BLaER1 treated with 17β-estradiol and CSF1 and Interleukin-3, amounts not matched to agents 10 nM and 100 nM (cell line): ENCODE data around the gene NELL2.

Source experiments
- H3K27ac ChIP-seq, 11 experiments: shearing (Covaris generic); formaldehyde crosslinking; 2 replicates each; pipeline ENCODE4 v1.8.1; 2022
- H3K27me3 ChIP-seq, 11 experiments: shearing (Covaris generic); formaldehyde crosslinking; 2 replicates each; pipeline ENCODE4 v1.8.1; 2022
- H3K36me3 ChIP-seq, 11 experiments: shearing (Covaris generic); formaldehyde crosslinking; 2 replicates each; pipeline ENCODE4 v1.8.1; 2022
- H3K4me1 ChIP-seq, 10 experiments: shearing (Covaris generic); formaldehyde crosslinking; 2 replicates each; pipeline ENCODE4 v1.8.1; 2022
- H3K4me2 ChIP-seq, 11 experiments: shearing (Covaris generic); formaldehyde crosslinking; 2 replicates each; pipeline ENCODE4 v1.8.1; 2022
- H3K4me3 ChIP-seq, 10 experiments: shearing (Covaris generic); formaldehyde crosslinking; 2 replicates each; pipeline ENCODE4 v1.8.1; 2022
- H3K9ac ChIP-seq, 11 experiments: shearing (Covaris generic); formaldehyde crosslinking; 2 replicates each; pipeline ENCODE4 v1.8.1; 2022
- H3K9me3 ChIP-seq, 11 experiments: shearing (Covaris generic); formaldehyde crosslinking; replicated peaks in 1 of 11; 2 replicates each; pipeline ENCODE4 v1.8.1; 2022
- H4K20me1 ChIP-seq, 11 experiments: shearing (Covaris generic); formaldehyde crosslinking; 2 replicates each; pipeline ENCODE4 v1.8.1; 2022
- Cebpa-rat ChIP-seq, 11 experiments: shearing (Covaris generic); IDR thresholded peaks; 2 replicates each; pipeline ENCODE4 v1.8.1; 2022

The NELL2 gene

GRCh38 chr12:44852483-44852882, 23.6 kb downstream of the NELL2 start:
- H3K9ac ChIP-seq, result no peak overlapping the region
- H3K4me2 ChIP-seq, result peak overlapping the region in 5 of 11 experiments; percentile 6 to 39 (median 28); a peak in 5 of 22 replicates
- H4K20me1 ChIP-seq, result no peaks in the 10 kb centered on the region
- no peaks in the 10 kb centered on the region for H3K9me3 ChIP-seq
- H3K36me3 ChIP-seq, result no peaks in the 10 kb centered on the region
- no peak overlapping the region for H3K4me3 ChIP-seq
- H3K4me1 ChIP-seq, result peaks cover 13 to 27% (median 21%) of the 10 kb centered on the region in 10 experiments
- H3K27ac ChIP-seq, result no peak overlapping the region
- no peaks in the 10 kb centered on the region for H3K27me3 ChIP-seq
- TF ChIP-seq Cebpa-rat (IDR thresholded peaks at IDR 0.05), result no peak

GRCh38 chr12:44851586-44851985, 24.5 kb downstream of the NELL2 start:
- Histone ChIP-seq H3K27ac (no peak overlapping the region), H3K9me3 (no peaks in the 10 kb centered on the region), H3K9ac (no peak overlapping the region), H3K4me1 (peaks cover 22 to 36% (median 30%) of the 10 kb centered on the region in 10 experiments), H3K36me3 (no peaks in the 10 kb centered on the region), H3K4me3 (no peak overlapping the region), H4K20me1 (no peaks in the 10 kb centered on the region), H3K27me3 (no peaks in the 10 kb centered on the region), H3K4me2 (no peak overlapping the region)
- TF ChIP-seq Cebpa-rat (IDR thresholded peaks at IDR 0.05), result no peak

- peak overlapping the region in 9 of 11 experiments; percentile 52 to 80 (median 66); a peak in 16 of 22 replicates for H3K27ac ChIP-seq
- H3K9ac ChIP-seq, result 0 out of 22 replicates have a peak overlapping the region, but pooled peaks of 1 of the 11 experiments have one; percentile 10
- no peaks in the 10 kb centered on the region for H4K20me1 ChIP-seq
- H3K27me3 ChIP-seq, result no peaks in the 10 kb centered on the region
- H3K9me3 ChIP-seq, result no peaks in the 10 kb centered on the region
- H3K36me3 ChIP-seq, result no peaks in the 10 kb centered on the region
- H3K4me2 ChIP-seq, result peak overlapping the region in 10 of 11 experiments; percentile 64 to 91 (median 82); a peak in 21 of 22 replicates
- H3K4me3 ChIP-seq, result no peak overlapping the region
- no peak for TF ChIP-seq Cebpa-rat (IDR thresholded peaks at IDR 0.05)
- peaks cover 30 to 49% (median 42%) of the 10 kb centered on the region in 10 experiments for H3K4me1 ChIP-seq
These were observed 27.4 kb downstream of the NELL2 start for GRCh38 chr12:44848703-44849085.

- Histone ChIP-seq H3K36me3 (no peaks in the 10 kb centered on the region), H3K4me2 (peak overlapping the region; percentile 64 to 91 (median 81)), H4K20me1 (no peaks in the 10 kb centered on the region), H3K27me3 (no peaks in the 10 kb centered on the region), H3K9ac (peak overlapping the region in 7 of 11 experiments; percentile 0 to 57 (median 45); a peak in 8 of 22 replicates), H3K27ac (peak overlapping the region in 10 of 11 experiments; percentile 36 to 80 (median 66); a peak in 19 of 22 replicates), H3K9me3 (no peaks in the 10 kb centered on the region), H3K4me1 (peaks cover 30 to 49% (median 42%) of the 10 kb centered on the region in 10 experiments), H3K4me3 (peak overlapping the region in 5 of 10 experiments; percentile 9 to 35 (median 17); a peak in 6 of 20 replicates)
- TF ChIP-seq Cebpa-rat (IDR thresholded peaks at IDR 0.05), result no peak
These were observed 28.0 kb downstream of the NELL2 start for GRCh38 chr12:44847888-44848702.

- H3K4me1 ChIP-seq, result peaks cover 30 to 45% (median 39%) of the 10 kb centered on the region in 10 experiments
- no peaks in the 10 kb centered on the region for H3K9me3 ChIP-seq
- H3K4me3 ChIP-seq, result peak overlapping the region in 6 of 10 experiments; percentile 9 to 35 (median 16); a peak in 5 of 20 replicates
- peak overlapping the region in 9 of 11 experiments; percentile 52 to 80 (median 64); a peak in 18 of 22 replicates for H3K27ac ChIP-seq
- no peaks in the 10 kb centered on the region for H4K20me1 ChIP-seq
- H3K27me3 ChIP-seq, result no peaks in the 10 kb centered on the region
- TF ChIP-seq Cebpa-rat (IDR thresholded peaks at IDR 0.05), result no peak
- H3K36me3 ChIP-seq, result no peaks in the 10 kb centered on the region
- peak overlapping the region; percentile 64 to 91 (median 81) for H3K4me2 ChIP-seq
- peak overlapping the region in 7 of 11 experiments; percentile 0 to 57 (median 45); a peak in 8 of 22 replicates for H3K9ac ChIP-seq
These were observed 28.7 kb downstream of the NELL2 start for GRCh38 chr12:44847403-44847802.

GRCh38 chr12:44846826-44847225, 29.3 kb downstream of the NELL2 start:
- 0 out of 22 replicates have a peak, but pooled peaks of 1 of the 11 experiments have one; percentile 7 for TF ChIP-seq Cebpa-rat (IDR thresholded peaks at IDR 0.05)
- H3K4me1 ChIP-seq, result peaks cover 30 to 42% (median 36%) of the 10 kb centered on the region in 10 experiments
- peak overlapping the region in 1 of 10 experiments; percentile 14; a peak in 1 of 20 replicates for H3K4me3 ChIP-seq
- H3K36me3 ChIP-seq, result no peaks in the 10 kb centered on the region
- no peaks in the 10 kb centered on the region for H4K20me1 ChIP-seq
- H3K9me3 ChIP-seq, result no peaks in the 10 kb centered on the region
- no peak overlapping the region; a peak in 1 of 22 replicates for H3K9ac ChIP-seq
- peak overlapping the region in 9 of 11 experiments; percentile 17 to 80 (median 64); a peak in 16 of 22 replicates for H3K27ac ChIP-seq
- peak overlapping the region; percentile 64 to 91 (median 81) for H3K4me2 ChIP-seq
- no peaks in the 10 kb centered on the region for H3K27me3 ChIP-seq

- Histone ChIP-seq H3K27me3 (no peaks in the 10 kb centered on the region), H3K36me3 (no peaks in the 10 kb centered on the region), H3K4me3 (no peak overlapping the region), H3K27ac (no peak overlapping the region), H3K9ac (no peak overlapping the region), H3K9me3 (no peaks in the 10 kb centered on the region), H4K20me1 (no peaks in the 10 kb centered on the region), H3K4me1 (peaks cover 18 to 25% (median 23%) of the 10 kb centered on the region in 10 experiments), H3K4me2 (no peak overlapping the region)
- no peak for TF ChIP-seq Cebpa-rat (IDR thresholded peaks at IDR 0.05)
These were observed 33.4 kb downstream of the NELL2 start for GRCh38 chr12:44842669-44843068.

- no peaks in the 10 kb centered on the region for H3K36me3 ChIP-seq
- no peak overlapping the region for H3K27ac ChIP-seq
- H3K4me2 ChIP-seq, result no peak overlapping the region
- H3K9me3 ChIP-seq, result no peaks in the 10 kb centered on the region
- no peak for TF ChIP-seq Cebpa-rat (IDR thresholded peaks at IDR 0.05)
- no peak overlapping the region for H3K4me3 ChIP-seq
- H4K20me1 ChIP-seq, result no peaks in the 10 kb centered on the region
- no peaks in the 10 kb centered on the region for H3K27me3 ChIP-seq
- H3K9ac ChIP-seq, result no peak overlapping the region
- peaks cover 15 to 30% (median 18%) of the 10 kb centered on the region in 10 experiments; a peak in 19 of 20 replicates for H3K4me1 ChIP-seq
These were observed 36.3 kb downstream of the NELL2 start for GRCh38 chr12:44839785-44840184.

GRCh38 chr12:44837114-44837755, 38.9 kb downstream of the NELL2 start:
- TF ChIP-seq Cebpa-rat (IDR thresholded peaks at IDR 0.05), result no peak
- H3K27ac ChIP-seq, result no peak overlapping the region
- H3K27me3 ChIP-seq, result no peaks in the 10 kb centered on the region
- peaks cover 15 to 36% (median 23%) of the 10 kb centered on the region in 10 experiments; a peak in 19 of 20 replicates for H3K4me1 ChIP-seq
- no peak overlapping the region for H3K9ac ChIP-seq
- H3K4me3 ChIP-seq, result no peak overlapping the region
- no peaks in the 10 kb centered on the region for H3K9me3 ChIP-seq
- H4K20me1 ChIP-seq, result no peaks in the 10 kb centered on the region
- H3K4me2 ChIP-seq, result peak overlapping the region in 3 of 11 experiments; percentile 4 to 91 (median 91); a peak in 3 of 22 replicates
- H3K36me3 ChIP-seq, result no peaks in the 10 kb centered on the region
